ENCODE measurements around the gene PRR18. TPM values are rescaled to one million over a fixed set of nuclear protein-coding genes. Genes with fewer than 3 reads are reported as not detected.
"Not testable (repeated sequence)": the region's sequence is repeated elsewhere in the genome, so short reads cannot be mapped to it uniquely, and the experiment has no call there.

The PRR18 gene, protein sequence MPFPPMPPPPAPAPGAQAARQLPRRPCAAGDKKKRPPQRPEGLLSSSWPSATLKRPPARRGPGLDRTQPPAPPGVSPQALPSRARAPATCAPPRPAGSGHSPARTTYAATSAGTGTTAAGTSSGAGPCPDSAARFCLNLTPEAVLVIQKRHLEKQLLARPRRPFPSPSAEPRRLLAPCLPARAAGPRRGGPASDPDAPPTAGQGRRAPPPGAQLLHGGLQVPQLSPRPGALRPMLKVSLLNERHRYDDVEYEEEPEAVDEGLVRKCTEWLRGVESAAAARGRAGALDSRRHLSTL
- not detected for total RNA-seq

DNA sequence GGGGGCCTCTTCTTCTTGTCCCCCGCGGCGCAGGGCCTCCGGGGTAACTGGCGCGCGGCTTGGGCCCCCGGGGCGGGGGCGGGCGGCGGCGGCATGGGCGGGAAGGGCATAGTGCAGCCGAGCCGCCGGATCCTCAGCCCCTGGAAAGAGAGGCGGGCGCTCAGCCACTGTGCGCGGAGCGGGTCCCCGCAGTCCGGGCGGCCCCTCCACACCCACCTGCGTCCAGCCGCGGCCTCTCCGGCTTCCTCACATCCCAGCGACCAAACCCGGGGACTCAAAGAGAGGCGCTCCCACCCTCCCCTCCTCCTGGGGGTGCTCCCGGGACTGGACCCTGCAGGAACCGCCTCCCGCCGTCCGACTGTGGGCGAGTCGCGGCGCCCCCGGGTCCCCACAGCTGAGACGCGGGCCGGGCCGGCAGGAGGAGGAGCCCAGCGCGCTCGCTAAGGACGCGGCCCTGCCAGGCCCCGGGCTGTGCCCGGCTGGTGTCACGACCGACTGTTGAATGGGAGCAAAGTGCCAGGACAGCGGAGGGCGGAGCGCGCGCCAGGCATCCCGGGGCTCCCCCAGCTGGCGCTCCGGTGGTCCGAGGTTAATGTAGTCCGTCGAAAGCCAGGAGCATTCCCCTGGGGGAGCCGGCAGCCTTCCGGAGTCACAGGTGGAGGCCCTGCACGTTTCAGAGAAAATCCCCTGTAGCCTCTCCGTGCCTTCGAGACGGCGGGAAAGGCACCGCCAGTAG lies at the start of gene PRR18:
Gene PRR18 (minus strand): TSS at position 360 of the 736 bp plus-strand sequence. CDS start 250 bp downstream, at position 110.
- no peak for DNase-seq

DNA sequence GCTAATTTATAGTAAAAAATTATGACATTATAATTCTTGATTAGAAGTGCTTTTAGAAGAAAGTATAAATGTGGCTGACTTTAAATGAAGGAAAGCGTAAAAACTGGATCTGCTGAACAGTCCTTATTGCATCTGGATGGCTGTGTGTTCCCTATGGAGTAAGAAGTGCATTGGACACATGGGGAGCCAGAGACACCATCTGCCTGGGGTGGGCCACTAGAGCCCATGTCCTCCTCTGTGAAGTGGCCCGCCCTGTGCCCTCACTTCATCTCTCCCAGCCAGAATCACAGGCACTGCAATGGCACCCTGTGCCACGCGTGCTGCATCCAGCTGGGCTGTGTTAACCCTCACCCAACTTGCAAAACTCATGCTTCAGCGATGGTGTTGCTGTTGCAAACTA lies 47.4 kb upstream of the PRR18 start:
- Mint-ChIP-seq H3K27me3 (peaks cover 63% of the 10 kb centered on the region), H3K27ac (no peak overlapping the region), H3K4me3 (no peak overlapping the region), H3K9me3 (peaks cover 13% of the 10 kb centered on the region), H3K4me1 (peaks cover 3% of the 10 kb centered on the region), H3K36me3 (no peaks in the 10 kb centered on the region)
- POLR2A ChIA-PET: no interaction called here
- DNase-seq (no peak), ATAC-seq (ENCODE audit: low read depth) (no peak)

More for the DNA sequence above, at the start of gene PRR18:
- H3K27ac Mint-ChIP-seq: no peak within 1 kb of the TSS
- no peaks in the 10 kb centered on the region for H3K4me1 Mint-ChIP-seq
- peak within 1 kb of the TSS; percentile 22 for H3K4me3 Mint-ChIP-seq
- ATAC-seq (ENCODE audit: low read depth): peak; percentile 25
- H3K36me3 Mint-ChIP-seq: no peaks in the 10 kb centered on the region
- H3K9me3 Mint-ChIP-seq: no peaks in the 10 kb centered on the region
- POLR2A ChIA-PET: interaction anchor here (1.6 to 1.8 kb wide), 2 partner anchors 12 to 73 kb away, joined by 3 to 7 read pairs; no protein-coding TSS in a partner anchor
- peaks cover 56% of the 10 kb centered on the region for H3K27me3 Mint-ChIP-seq

DNA sequence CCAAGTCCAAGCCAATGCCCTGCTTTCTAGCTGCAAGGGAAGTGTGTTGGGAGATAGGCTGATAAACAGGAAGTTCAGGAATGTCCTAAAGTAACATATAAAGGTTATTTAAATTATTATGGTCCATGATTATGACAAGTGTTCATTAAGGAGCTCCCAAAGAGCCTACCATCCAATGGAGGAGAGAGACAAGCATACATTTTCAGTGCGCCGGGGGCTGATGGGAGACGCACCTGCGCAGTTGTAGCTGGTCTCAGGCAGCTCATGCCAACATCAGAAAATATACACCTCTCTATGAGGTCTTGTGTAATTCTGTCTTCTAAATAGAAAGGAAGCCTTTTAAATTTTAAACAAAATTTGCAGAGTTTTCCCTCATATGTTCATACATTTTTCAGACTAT lies 46.8 kb upstream of the PRR18 start:
- Mint-ChIP-seq H3K27me3 (peaks cover 61% of the 10 kb centered on the region), H3K4me1 (peaks cover 3% of the 10 kb centered on the region), H3K27ac (no peak overlapping the region), H3K9me3 (peaks cover 13% of the 10 kb centered on the region), H3K4me3 (no peak overlapping the region), H3K36me3 (no peaks in the 10 kb centered on the region)
- ATAC-seq (ENCODE audit: low read depth) (no peak), DNase-seq (no peak)
- POLR2A ChIA-PET: no interaction called here

DNA sequence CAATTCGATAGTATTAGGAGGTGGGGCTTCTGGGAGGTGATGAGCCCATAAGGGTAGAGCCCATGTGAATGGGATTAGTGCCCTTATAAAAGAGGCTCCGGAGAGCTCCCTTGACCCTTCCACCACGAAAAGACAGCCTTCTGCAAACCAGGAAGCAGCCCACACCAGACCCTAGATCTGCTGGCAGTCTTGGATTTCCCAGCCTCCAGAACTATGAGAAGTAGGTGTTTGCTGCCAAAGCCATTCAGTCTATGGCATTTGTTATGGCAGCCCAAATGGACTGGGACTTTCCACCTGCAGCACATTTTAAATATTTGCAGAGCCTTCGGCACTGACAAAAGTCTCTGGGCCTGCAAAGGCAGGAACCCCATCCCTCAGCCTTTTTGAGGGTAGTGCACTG lies 46.0 kb upstream of the PRR18 start:
- H3K36me3 Mint-ChIP-seq: peaks cover 5% of the 10 kb centered on the region
- DNase-seq (no peak), ATAC-seq (ENCODE audit: low read depth) (no peak)
- H3K27me3 Mint-ChIP-seq: peaks cover 56% of the 10 kb centered on the region
- H3K9me3 Mint-ChIP-seq: peaks cover 18% of the 10 kb centered on the region
- no peak overlapping the region for H3K27ac Mint-ChIP-seq
- H3K4me1 Mint-ChIP-seq: peaks cover 3% of the 10 kb centered on the region
- H3K4me3 Mint-ChIP-seq: no peak overlapping the region
- POLR2A ChIA-PET: no interaction called here

DNA sequence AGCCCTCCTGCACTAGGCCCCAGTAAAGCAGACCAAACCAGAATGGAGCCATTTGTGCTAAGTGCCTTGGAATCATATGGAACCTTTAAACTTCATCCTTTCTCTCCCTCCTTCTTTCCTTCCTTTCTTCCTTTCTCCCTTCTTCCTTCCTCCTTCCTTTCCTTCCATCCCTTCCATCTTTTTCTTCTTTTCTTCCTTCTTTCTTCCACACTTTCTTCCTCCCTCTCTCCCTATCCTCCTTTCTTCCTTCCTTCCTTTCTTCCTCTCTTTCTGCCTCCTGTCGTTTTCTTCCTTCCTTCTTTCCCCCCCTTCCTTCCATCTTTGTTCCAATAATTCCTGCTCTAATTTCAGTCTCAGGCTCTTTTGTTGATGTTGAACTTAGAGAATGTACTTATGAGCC lies 45.3 kb upstream of the PRR18 start:
- Mint-ChIP-seq H3K36me3 (peaks cover 7% of the 10 kb centered on the region), H3K4me3 (no peak overlapping the region), H3K4me1 (peaks cover 3% of the 10 kb centered on the region), H3K9me3 (peaks cover 16% of the 10 kb centered on the region), H3K27me3 (peaks cover 53% of the 10 kb centered on the region), H3K27ac (no peak overlapping the region)
- DNase-seq (no peak), ATAC-seq (ENCODE audit: low read depth) (no peak)
- POLR2A ChIA-PET: no interaction called here

DNA sequence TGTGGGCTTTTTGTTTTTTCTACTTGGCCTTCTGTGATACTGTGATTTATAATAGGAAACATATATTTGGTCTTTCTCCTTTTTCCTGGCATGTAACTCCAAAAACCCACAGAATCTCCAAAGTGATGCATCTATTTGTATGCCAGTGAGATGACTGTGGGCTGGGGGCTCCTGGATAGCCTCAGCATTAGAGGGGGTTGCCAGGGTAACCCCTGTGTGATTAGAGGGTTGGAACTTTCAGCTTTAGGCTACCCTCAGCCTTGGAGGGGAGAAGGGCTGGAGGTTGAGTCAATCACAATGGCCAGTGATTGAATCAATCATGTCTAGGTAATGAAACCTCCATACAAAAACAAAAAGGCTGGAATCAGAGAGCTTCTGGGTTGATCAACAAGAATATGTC lies 44.7 kb upstream of the PRR18 start:
- Mint-ChIP-seq H3K36me3 (peaks cover 11% of the 10 kb centered on the region), H3K27me3 (peaks cover 53% of the 10 kb centered on the region), H3K27ac (no peak overlapping the region), H3K4me1 (peaks cover 4% of the 10 kb centered on the region), H3K9me3 (peaks cover 16% of the 10 kb centered on the region), H3K4me3 (no peak overlapping the region)
- DNase-seq: no peak
- POLR2A ChIA-PET: no interaction called here
- ATAC-seq (ENCODE audit: low read depth): no peak

DNA sequence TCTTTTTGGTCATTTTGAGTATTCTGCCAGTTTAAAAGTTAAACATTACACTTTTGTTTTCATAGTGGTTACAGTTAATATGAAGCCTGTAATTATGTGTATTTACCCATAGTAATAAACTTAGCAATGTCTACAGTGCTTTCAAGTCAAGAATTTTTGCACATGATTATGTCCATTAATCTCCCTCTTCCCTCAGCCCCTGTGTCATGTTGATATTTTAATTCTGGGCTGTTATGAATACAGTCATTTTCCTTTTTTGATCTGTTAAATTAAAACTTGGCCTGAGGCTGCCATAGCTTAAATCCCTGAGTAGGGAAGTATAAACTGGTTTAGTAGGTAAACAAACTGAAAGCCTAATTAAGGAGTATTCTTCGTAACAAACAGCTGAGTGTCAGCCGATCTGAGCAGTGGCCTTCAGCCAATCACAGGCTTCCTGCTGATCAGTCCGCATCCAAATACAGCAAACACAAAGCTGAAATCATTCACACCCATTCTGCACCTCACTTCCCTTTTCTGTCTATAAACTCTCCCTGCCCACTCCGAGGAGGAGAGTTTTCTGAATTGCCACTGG lies 43.6 kb upstream of the PRR18 start:
- Mint-ChIP-seq H3K9me3 (peaks cover 17% of the 10 kb centered on the region), H3K36me3 (peaks cover 12% of the 10 kb centered on the region), H3K27me3 (peaks cover 49% of the 10 kb centered on the region), H3K27ac (no peak overlapping the region), H3K4me3 (no peak overlapping the region), H3K4me1 (peaks cover 5% of the 10 kb centered on the region)
- no peak for ATAC-seq (ENCODE audit: low read depth)
- POLR2A ChIA-PET: no interaction called here
- DNase-seq: no peak

DNA sequence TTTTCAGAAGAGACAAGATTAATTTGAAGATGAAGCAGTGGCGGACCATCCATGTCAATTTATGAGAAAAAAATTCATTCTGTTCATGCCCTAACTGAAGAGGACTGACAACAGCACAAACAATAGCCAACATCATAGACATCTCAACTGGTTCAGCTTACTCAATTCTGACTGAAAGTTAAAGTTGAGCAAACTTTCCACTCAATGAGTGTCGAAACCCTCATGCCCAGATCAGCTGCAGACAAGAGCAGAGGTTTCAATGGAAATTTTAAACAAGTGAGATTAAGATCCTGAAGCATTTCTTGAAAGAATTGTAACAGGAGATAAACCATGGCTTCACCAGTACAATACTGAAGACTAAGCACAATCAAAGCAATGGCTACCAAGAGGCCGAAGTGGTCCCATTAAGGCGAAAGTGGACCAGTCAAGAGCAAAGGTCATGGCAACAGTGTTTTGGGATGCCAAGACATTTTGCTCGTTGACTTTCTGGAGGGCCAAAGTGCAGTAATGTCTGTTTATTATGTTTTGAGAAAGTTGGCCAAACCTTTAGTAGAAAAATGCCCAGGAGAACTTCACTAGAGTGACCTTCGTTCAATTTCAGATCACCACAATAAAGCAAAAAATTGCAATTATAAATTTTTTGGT lies 40.2 kb upstream of the PRR18 start:
- Mint-ChIP-seq H3K36me3 (peaks cover 12% of the 10 kb centered on the region), H3K4me1 (peaks cover 7% of the 10 kb centered on the region), H3K27me3 (peaks cover 57% of the 10 kb centered on the region), H3K4me3 (no peak overlapping the region), H3K27ac (no peak overlapping the region), H3K9me3 (peaks cover 17% of the 10 kb centered on the region)
- no peak for DNase-seq
- POLR2A ChIA-PET: no interaction called here
- ATAC-seq (ENCODE audit: low read depth): no peak

DNA sequence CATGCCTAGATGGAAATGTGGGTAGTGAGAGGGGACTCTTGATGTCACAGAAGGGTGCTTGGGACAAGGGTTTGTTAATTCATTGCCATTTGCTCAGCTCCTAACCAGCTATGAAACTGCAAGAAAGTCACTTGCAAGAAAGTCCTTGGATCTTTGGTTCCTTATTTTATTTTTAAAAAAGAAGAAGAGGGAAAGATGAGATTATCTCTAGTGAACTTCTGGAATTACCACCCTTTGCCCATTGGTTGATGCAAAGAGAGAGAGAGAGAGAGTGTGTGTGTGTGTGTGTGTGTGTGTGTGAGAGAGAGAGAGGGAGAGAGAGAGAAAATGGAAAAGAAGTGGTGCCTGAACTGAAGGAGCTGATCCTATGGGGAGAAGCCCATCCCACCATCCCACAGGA lies 38.8 kb upstream of the PRR18 start:
- Mint-ChIP-seq H3K4me3 (no peak overlapping the region), H3K27me3 (peaks cover 44% of the 10 kb centered on the region), H3K27ac (no peak overlapping the region), H3K4me1 (peaks cover 8% of the 10 kb centered on the region), H3K9me3 (peaks cover 17% of the 10 kb centered on the region), H3K36me3 (peaks cover 12% of the 10 kb centered on the region)
- DNase-seq: no peak
- POLR2A ChIA-PET: no interaction called here
- no peak for ATAC-seq (ENCODE audit: low read depth)

DNA sequence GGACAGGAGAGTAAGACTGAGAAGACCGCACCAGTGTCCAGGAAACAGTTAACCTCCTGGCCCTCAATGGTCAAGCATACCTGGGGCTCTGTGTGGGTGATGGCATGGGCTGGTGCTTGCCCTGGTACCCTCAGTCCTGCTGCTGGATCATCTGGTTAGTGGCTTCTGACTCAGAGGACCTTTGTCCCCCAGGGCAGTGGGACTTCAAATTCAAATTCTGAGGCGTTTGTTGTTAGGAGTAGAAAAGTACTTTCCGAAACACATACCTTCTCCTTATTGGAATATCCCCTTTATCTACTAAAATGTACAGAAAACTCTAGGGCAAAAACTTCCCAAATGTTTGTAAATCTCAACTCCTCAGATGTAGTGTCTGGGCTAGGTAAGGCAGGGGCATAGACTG lies 38.3 kb upstream of the PRR18 start:
- no peak for DNase-seq
- Mint-ChIP-seq H3K27me3 (peaks cover 39% of the 10 kb centered on the region), H3K36me3 (peaks cover 12% of the 10 kb centered on the region), H3K4me1 (peaks cover 8% of the 10 kb centered on the region), H3K4me3 (no peak overlapping the region), H3K9me3 (peaks cover 17% of the 10 kb centered on the region), H3K27ac (no peak overlapping the region)
- no peak for ATAC-seq (ENCODE audit: low read depth)
- POLR2A ChIA-PET: no interaction called here

DNA sequence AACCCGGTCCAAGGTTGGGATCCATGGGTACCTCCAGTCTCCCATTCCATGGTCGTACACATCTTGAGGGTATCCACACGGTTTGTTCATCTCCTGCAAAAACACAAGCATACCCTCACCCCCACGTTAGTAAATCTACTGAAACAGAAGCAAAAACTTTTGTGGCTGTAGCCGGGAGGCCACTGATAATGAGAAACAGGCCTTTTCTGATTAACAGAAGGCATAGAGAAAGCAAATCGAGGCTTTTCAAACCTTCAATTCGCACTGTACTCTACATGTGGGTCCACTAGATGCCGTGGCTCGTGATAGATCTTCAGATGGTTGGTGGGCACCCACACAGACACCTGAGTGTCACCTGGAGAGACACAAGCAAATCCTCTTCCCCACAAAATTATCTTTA lies 37.5 kb upstream of the PRR18 start:
- H3K27ac Mint-ChIP-seq; H3K4me3 Mint-ChIP-seq; H3K4me1 Mint-ChIP-seq; POLR2A ChIA-PET; DNase-seq; ATAC-seq (ENCODE audit: low read depth): not testable (repeated sequence)
- Mint-ChIP-seq H3K27me3 (peaks cover 34% of the 10 kb centered on the region), H3K9me3 (peaks cover 14% of the 10 kb centered on the region), H3K36me3 (peaks cover 13% of the 10 kb centered on the region)

DNA sequence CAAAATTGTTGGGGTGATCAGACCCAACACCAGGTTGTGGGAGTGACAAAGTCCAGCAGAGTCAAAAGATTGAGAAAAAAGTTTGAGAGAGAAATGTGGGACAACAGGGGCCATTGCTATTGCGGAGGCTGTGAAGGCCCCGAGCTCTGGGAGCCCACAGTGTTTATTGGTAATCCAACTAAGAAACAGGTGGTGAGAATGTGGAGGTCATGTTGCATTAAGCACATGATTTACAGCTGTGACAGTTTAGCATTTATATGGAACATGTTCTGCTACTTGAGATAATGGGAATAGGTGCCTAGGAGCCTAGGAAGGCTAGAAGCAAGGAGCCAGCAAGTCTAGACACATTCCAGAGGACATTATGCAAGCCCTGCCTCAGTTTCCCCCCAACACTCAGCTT lies 36.7 kb upstream of the PRR18 start:
- ATAC-seq (ENCODE audit: low read depth); POLR2A ChIA-PET; H3K4me1 Mint-ChIP-seq; H3K4me3 Mint-ChIP-seq; DNase-seq; H3K27ac Mint-ChIP-seq: not testable (repeated sequence)
- Mint-ChIP-seq H3K9me3 (peaks cover 13% of the 10 kb centered on the region), H3K27me3 (peaks cover 32% of the 10 kb centered on the region), H3K36me3 (peaks cover 13% of the 10 kb centered on the region)

DNA sequence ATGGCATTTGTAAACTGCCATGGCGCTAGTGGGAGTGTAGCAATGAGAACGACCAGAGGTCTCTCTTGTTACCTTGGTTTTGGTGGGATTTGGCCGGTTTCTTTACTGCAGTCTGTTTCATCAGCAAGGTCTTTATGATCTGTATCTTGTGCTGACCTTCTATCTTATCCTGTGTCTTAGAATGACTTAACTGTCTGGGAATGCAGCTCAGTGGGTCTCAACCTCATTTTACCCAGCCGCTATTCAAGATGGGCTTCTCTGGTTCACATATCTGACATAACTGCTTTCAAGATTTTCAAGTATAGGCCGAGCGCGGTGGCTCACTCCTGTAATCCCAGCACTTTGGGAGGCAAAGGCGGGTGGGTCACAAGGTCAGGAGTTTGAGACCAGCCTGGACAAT lies 36.0 kb upstream of the PRR18 start:
- Mint-ChIP-seq H3K9me3 (peaks cover 6% of the 10 kb centered on the region), H3K4me3 (no peak overlapping the region)

More for the DNA sequence above, 36.0 kb upstream of the PRR18 start:
- POLR2A ChIA-PET: no interaction called here
- Mint-ChIP-seq H3K27me3 (peaks cover 29% of the 10 kb centered on the region), H3K27ac (no peak overlapping the region), H3K4me1 (peaks cover 9% of the 10 kb centered on the region), H3K36me3 (peaks cover 10% of the 10 kb centered on the region)
- no peak for DNase-seq
- no peak for ATAC-seq (ENCODE audit: low read depth)

Measured in activated naive CD8-positive, alpha-beta T cell treated with anti-CD3 and anti-CD28 coated beads, Interleukin-2, amount 10 ng/mL, durations not matched to agents 7 days and 5 days (primary cell).